ENCODE measurements around the gene FPR1.

Gene FPR1

DNA sequence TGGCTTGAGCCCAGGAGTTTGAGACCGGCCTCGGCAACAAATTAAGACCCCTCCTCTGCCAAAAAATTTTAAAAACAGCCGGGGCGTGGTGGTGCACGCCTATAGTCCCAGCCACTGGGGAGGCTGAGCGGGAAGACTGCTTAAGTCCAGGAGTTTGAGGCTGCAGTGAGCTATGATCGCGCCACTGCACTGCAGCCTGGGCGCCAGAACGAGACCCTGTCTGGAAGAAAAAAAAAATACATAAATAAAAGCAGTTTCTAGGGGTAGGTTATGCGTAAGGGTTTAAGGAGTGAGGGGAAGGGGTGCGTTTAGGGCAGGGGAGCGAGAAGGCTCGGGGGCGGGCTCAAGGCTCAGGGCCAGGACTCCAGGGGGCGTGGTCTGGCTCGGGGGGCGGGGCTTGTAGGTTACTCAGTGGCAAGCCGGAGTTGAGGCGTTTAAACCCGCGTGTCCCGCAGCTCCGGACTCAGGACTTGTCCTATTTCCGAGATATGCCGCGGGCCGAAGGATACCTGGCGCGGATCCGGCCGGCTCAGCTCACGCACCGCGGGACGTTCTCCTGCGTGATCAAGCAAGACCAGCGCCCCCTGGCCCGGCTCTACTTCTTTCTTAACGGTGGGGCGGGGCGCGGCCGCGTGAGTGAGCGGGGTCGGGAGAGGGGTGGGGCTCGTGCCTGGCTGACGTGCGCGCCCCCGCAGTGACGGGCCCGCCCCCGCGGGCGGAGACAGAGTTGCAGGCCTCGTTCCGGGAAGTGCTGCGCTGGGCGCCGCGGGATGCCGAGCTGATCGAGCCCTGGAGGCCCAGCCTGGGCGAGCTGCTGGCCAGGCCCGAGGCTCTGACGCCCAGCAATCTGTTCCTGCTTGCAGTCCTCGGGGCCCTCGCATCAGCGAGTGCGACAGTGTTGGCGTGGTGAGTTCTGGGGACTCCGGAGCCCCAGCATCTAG is 47.8 kb downstream of the FPR1 start:
- peak; percentile 82 for DNase-seq

DNA sequence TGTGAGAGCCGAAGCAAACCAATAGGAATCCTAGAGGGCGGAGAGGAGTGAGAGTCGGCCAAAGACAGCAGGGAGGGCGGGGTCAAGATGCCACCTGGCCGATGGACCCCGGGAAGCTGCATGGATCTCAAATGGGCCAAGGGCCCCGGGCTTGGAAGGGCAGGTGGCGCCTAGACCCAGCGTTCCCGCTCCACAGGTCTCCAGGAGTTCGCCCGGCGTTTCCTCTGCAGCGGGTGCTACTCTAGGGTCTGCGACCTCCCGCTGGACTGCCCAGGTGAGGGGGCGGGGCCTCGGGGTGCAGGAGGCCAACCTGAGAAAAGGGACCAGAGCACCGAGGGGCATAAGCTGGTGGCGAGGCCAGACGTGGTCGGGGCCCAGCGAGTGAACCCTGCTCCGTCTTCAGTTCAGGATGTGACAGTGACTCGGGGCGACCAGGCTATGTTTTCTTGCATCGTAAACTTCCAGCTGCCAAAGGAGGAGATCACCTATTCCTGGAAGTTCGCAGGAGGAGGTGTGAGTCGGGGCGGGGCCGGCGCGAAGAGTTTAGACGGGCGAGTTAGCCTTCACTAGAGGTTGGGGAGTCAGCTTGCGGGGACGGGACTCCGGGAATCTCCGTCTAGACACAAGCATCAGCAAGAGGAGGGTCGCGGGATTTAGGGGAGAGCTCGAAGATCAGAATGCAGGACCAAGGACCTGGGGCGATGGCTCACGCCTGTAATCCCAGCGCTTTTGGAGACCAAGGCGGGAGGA is 48.7 kb downstream of the FPR1 start:
- no peak for DNase-seq

DNA sequence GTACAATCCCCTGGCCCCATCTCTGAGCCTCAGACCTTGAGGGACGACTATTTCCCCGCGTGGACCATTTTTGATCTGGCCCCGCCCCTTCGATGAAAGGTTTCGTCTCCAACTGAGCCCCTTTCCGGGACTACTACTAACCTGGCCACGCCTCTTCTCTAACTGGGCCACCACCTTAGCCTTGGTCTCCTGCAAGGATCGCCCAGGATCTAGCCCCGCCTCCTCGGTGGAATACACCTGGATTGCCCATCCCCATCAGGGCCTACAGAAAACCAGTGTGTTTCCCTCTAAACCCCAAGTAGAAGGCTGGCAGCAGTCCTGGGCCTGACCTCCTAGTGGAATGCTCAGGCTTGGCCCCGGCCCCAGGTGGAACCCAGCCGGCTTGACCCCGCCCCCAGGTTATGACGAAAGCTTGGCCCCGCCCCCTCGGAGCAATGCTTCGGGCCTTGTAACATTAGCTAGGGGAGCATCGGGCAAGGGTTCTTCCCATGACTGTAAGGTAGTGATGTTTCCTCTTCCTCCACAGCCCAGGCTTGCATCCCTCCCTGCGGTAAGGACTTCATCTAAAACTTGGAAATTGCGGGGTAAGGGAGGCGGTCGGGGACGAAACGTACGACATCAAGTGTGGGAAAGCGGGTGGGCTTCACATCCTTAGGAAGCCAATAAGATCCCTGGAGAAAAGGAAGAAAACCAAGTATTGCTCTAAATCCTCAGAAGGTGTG is 49.4 kb downstream of the FPR1 start:
- DNase-seq = peak; percentile 47

DNA sequence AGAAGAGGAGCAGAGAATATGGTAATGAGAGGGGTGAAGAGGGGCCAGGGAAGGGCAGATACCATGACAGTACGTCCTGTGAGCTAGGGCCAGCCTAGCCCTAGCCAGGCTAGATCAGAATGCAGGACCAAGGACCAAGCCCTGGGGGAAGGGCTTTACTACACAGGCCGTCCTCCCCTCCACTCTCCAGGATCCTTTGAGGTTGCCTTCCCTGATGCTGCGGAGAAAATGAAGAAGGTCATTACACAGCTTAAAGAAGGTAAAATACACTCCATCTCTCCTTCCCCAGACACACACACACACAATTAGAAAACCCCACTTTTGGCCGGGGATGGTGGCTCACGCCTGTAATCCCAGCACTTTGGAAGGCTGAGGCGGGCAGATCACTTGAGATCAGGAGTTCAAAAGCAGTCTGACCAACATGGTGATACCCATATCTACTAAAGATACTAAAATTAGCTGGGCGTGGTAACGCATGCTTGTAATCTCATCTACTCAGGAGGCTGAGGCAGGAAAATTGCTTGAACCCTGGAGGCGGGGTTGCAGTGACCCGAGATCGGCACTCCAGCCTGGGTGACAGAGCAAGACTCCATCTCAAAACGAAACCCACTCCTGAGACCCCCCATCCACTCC is 50.1 kb downstream of the FPR1 start:
- no peak for DNase-seq

DNA sequence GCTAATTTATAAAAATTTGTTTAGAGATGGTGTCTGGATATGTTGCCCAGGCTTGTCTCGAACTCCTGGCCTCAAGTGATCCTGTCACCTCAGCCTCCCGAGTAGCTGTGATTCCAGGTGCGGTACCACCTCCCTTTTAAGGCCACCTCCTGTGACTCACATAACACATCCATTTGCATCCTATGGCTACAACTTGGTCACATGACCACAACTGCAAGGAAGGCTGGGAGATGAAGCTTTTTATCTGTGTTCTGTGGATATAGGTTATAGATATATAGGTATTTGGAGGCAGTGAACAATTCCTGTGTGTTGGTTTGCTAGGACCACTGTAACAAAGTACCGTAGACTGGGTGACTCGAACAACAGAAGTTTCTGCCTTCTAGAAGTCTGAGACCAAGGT is 52.5 kb downstream of the FPR1 start:
- no peak for DNase-seq

DNA sequence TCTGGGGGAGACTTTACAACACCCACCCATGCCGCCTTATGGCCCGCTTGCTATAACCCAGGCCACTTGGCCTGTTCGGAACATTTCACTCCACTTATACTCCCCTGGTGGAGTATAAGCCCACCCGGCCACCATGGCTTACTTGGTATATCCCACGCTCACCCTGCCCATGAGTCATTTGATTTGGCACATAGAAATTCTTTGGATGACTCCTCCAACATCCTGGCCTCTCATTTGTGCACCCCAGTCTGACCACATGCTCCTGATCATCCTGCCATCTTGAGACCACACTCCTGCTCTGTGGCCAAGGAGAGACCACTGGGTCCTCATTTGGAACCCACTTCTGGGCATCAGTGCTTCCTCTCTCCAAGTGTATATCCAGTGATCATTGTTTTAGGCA is 53.4 kb downstream of the FPR1 start:
- no peak for DNase-seq

DNA sequence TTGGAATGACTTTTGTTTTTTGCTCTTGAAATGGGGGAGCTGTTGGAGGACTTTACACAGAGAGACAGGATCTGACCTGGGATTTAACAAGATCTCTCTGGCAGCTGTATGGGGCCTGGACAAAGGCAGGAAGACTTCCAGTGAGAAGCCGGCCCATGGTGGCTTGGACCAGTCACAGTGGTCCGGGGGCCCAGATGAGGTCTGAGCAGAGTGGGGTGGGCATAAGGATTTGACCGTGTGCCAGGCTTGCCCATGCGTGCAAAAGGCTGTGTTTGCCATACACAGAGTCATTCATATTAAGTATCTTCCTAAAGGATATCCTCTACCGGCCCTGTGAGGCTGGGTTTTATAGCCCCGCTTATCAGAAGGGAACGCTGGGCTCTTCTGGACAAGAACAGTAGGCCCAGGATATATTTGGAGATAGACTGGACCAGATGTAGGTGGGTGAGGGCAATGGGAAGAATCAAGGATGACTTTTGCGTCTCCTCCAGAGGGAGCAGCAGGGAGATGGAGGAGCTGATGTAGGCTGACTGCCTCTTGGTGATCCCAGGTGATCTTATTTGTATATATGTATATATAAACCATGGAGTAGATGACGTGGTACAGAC is 54.4 kb downstream of the FPR1 start:
- DNase-seq = no peak

DNA sequence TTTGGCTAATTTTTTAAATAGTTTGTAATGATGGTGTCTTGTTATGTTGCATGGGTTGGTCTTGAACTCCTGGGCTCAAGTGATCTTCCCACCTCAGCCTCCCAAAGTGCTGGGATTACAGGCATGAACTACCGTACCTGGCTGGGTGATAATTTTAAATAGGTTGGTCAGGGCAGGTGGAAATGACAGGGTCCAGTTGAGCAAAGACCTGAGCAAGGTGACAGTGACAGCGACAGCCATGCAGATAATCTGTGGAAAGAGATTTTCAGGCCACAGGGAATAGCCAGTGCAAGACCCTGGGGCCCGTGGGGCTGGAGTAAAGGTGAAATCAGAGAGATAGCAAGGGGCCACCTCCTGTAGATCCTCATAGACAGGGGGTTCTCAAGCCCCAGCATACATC is 55.1 kb downstream of the FPR1 start:
- no peak for DNase-seq

Data from 8988T (cell line).